IPS DF 6.9 (cell line): Measurements from ENCODE around the gene OCSTAMP.

Experiments
- DNase-seq: peaks from one replicate; pipeline ENCODE4 v3.0.0-alpha.2; 2013; ENCODE audit warnings: low read depth, low spot score
- H3K27ac ChIP-seq: one replicate; pipeline ENCODE4 v1.5.1; 2013; ENCODE audit warnings: low read length, control low read depth
- H3K27me3 ChIP-seq: 2 replicates; pipeline ENCODE4 v1.6.1; 2013; ENCODE audit warnings: mild to moderate bottlenecking, low read length; ENCODE audit not compliant: control insufficient read depth, insufficient read depth
- H3K36me3 ChIP-seq: 2 replicates; pipeline ENCODE4 v1.6.1; 2013; ENCODE audit warnings: low read length; ENCODE audit not compliant: control insufficient read depth, insufficient read depth
- H3K4me1 ChIP-seq: 2 replicates; pipeline ENCODE4 v1.6.1; 2013; ENCODE audit warnings: low read length; ENCODE audit not compliant: control insufficient read depth, insufficient read depth
- H3K4me3 ChIP-seq: 2 replicates; pipeline ENCODE4 v1.5.1; 2013; ENCODE audit warnings: mild to moderate bottlenecking, low read length
- H3K9me3 ChIP-seq: 2 replicates; pipeline ENCODE4 v1.6.1; 2013; ENCODE audit warnings: low read length, inconsistent platforms; ENCODE audit not compliant: control insufficient read depth, insufficient read depth
- WGBS: extraction: QIAGEN DNeasy Blood & Tissue Kit; methylation state at CpG from one replicate; pipeline ENCODE4 v1.1.7; 2013; ENCODE audit warnings: mixed read lengths, missing lambda C conversion rate; ENCODE audit not compliant: insufficient read length, insufficient coverage; 5-methylcytosine and 5-hydroxymethylcytosine counted together

Gene OCSTAMP

GRCh38 chr20:46563170-46563859, 12.9 kb upstream of the OCSTAMP start:
- Histone ChIP-seq H3K27ac (no peak overlapping the region), H3K27me3 (no peaks in the 10 kb centered on the region), H3K9me3 (no peaks in the 10 kb centered on the region), H3K36me3 (no peaks in the 10 kb centered on the region), H3K4me3 (no peak overlapping the region), H3K4me1 (peaks cover 5% of the 10 kb centered on the region; the same call in 1 of the 2 replicates)
- DNase-seq, result no peak
- WGBS, result no CpG with 5 or more reads among the region's 16 CpGs

GRCh38 chr20:46562373-46563169, 12.1 kb upstream of the OCSTAMP start:
- Histone ChIP-seq H3K4me1 (peaks cover 5% of the 10 kb centered on the region; the same call in 1 of the 2 replicates), H3K36me3 (no peaks in the 10 kb centered on the region), H3K9me3 (no peaks in the 10 kb centered on the region), H3K27ac (peak overlapping the region; percentile 9), H3K4me3 (no peak overlapping the region), H3K27me3 (no peaks in the 10 kb centered on the region)
- peak; percentile 61 for DNase-seq
- no CpG with 5 or more reads among the region's 19 CpGs for WGBS

GRCh38 chr20:46562009-46562372, 11.5 kb upstream of the OCSTAMP start:
- Histone ChIP-seq H3K27me3 (no peaks in the 10 kb centered on the region), H3K27ac (no peak overlapping the region), H3K36me3 (no peaks in the 10 kb centered on the region), H3K4me1 (peaks cover 5% of the 10 kb centered on the region; the same call in 1 of the 2 replicates), H3K9me3 (no peaks in the 10 kb centered on the region), H3K4me3 (no peak overlapping the region)
- no peak for DNase-seq
- no CpG with 5 or more reads among the region's 5 CpGs for WGBS

GRCh38 chr20:46559685-46560440, 9.4 kb upstream of the OCSTAMP start:
- no peaks in the 10 kb centered on the region for H3K27me3 ChIP-seq
- H3K4me1 ChIP-seq, result peaks cover 4% of the 10 kb centered on the region; the same call in 1 of the 2 replicates

GRCh38 chr20:46559001-46559400, 8.5 kb upstream of the OCSTAMP start:
- H3K4me3 ChIP-seq, result no peak overlapping the region
- no peaks in the 10 kb centered on the region for H3K9me3 ChIP-seq
- H3K27ac ChIP-seq, result no peak overlapping the region
- no peak for DNase-seq
- no peaks in the 10 kb centered on the region for H3K36me3 ChIP-seq
- H3K27me3 ChIP-seq, result no peaks in the 10 kb centered on the region
- H3K4me1 ChIP-seq, result peaks cover 4% of the 10 kb centered on the region; the same call in 1 of the 2 replicates
- no CpG with 5 or more reads among the region's 3 CpGs for WGBS

More at GRCh38 chr20:46559685-46560440, 9.4 kb upstream of the OCSTAMP start:
- no peak for DNase-seq
- WGBS, result no CpG with 5 or more reads among the region's 7 CpGs
- H3K4me3 ChIP-seq, result no peak overlapping the region
- H3K36me3 ChIP-seq, result no peaks in the 10 kb centered on the region
- no peak overlapping the region for H3K27ac ChIP-seq
- H3K9me3 ChIP-seq, result no peaks in the 10 kb centered on the region

GRCh38 chr20:46558511-46558959, 8.1 kb upstream of the OCSTAMP start:
- no peak overlapping the region for H3K27ac ChIP-seq
- no peaks in the 10 kb centered on the region for H3K27me3 ChIP-seq
- H3K9me3 ChIP-seq, result no peaks in the 10 kb centered on the region
- H3K36me3 ChIP-seq, result no peaks in the 10 kb centered on the region
- no peak overlapping the region for H3K4me3 ChIP-seq
- no CpG with 5 or more reads among the region's 5 CpGs for WGBS
- H3K4me1 ChIP-seq, result peaks cover 4% of the 10 kb centered on the region; the same call in 1 of the 2 replicates
- no peak for DNase-seq

- H3K4me3 ChIP-seq, result no peak overlapping the region
- no peak for DNase-seq
- no CpG with 5 or more reads among the region's 8 CpGs for WGBS
Observed at GRCh38 chr20:46557231-46557956, 6.9 kb upstream of the OCSTAMP start.

GRCh38 chr20:46555370-46555956, 5.0 kb upstream of the OCSTAMP start:
- no peak overlapping the region for H3K27ac ChIP-seq
- no peak overlapping the region for H3K4me3 ChIP-seq
- DNase-seq, result no peak
- no peaks in the 10 kb centered on the region for H3K36me3 ChIP-seq
- no CpG with 5 or more reads among the region's 4 CpGs for WGBS
- peaks cover 8% of the 10 kb centered on the region; the same call in 1 of the 2 replicates for H3K4me1 ChIP-seq
- no peaks in the 10 kb centered on the region for H3K9me3 ChIP-seq
- H3K27me3 ChIP-seq, result no peaks in the 10 kb centered on the region

More at GRCh38 chr20:46557231-46557956, 6.9 kb upstream of the OCSTAMP start:
- Histone ChIP-seq H3K27ac (no peak overlapping the region), H3K27me3 (no peaks in the 10 kb centered on the region), H3K4me1 (peaks cover 3% of the 10 kb centered on the region; the same call in 1 of the 2 replicates), H3K9me3 (no peaks in the 10 kb centered on the region), H3K36me3 (no peaks in the 10 kb centered on the region)

GRCh38 chr20:46554828-46555227, 4.4 kb upstream of the OCSTAMP start:
- H3K4me3 ChIP-seq, result no peak overlapping the region
- H3K27me3 ChIP-seq, result no peaks in the 10 kb centered on the region
- H3K36me3 ChIP-seq, result no peaks in the 10 kb centered on the region
- no CpG with 5 or more reads among the region's 3 CpGs for WGBS
- DNase-seq, result no peak
- H3K27ac ChIP-seq, result no peak overlapping the region
- no peaks in the 10 kb centered on the region for H3K9me3 ChIP-seq
- peaks cover 8% of the 10 kb centered on the region; the same call in 1 of the 2 replicates for H3K4me1 ChIP-seq
